HG02943 (cell line): ENCODE data around the gene RABGEF1.
"Not testable (repeated sequence)": the region's sequence is repeated elsewhere in the genome, so short reads cannot be mapped to it uniquely, and the experiment has no call there.

Experiments
- ATAC-seq: cut with Tn5 transposase; IDR thresholded peaks from one replicate; pipeline ENCODE4 v1.9.1; 2021; ENCODE audit warnings: mild to moderate bottlenecking, low read depth, moderate library complexity; ENCODE audit not compliant: unreplicated experiment

Gene RABGEF1

DNA sequence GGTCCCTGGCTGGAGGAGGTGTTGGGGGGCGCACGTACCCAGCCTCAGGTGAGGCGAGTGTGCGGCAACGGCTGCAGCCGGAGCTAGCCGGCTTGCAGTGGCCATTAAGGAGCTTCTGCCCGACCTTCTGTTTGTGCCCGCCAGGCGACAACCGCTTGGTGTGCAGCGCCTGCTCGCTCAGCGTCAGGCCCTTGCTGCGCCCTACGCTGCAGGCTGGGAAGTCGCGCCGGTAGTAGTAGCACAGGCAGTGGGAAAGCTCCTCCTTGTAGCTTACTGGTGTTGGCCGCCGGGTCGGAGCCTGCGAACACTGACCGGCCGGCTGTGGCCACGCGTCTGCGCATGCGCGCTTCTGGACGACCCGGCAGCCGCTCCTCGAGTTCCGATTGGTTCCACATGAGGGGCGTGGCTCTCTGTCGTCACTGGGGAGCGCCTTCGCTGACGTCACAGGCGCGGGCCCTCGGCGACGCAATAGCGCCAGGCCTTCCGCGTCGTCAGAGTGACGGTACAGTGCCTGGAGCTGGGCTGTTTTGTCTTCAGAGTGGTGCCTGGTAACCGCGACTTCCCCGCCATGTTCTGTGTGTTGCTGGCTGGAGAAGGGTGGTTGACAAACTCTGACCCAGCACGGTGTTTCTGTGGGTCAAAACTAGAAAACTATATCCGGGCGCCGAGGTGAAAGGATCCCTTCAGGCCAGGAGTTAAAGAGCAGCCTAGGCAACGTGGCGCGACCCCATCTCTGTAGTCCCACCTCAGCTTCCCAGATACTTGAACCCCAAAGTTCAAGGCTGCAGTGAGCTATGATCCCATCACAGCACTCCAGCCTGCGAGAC, 104.2 kb downstream of the RABGEF1 start:
- ATAC-seq: peak; percentile 89

- ATAC-seq: no peak
Measured at GRCh38 chr7:66845379-66846095, 105.0 kb downstream of the RABGEF1 start.

DNA sequence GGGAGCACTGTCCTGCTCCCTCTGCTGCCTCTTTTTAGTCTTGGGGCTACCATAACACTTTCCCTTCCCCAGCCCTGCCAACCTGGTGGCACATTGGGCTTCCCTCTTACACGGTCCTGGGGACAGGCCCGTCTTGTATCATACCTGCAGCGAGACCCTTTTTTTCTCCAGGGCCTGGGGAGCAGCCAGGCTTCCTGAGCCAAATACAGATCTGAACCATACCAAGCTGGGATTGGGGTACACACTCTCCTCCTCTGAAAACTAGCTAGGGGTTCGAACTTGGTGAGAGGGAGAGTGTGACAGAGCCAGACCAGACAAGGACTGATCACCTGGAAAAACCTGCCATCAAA, 105.5 kb downstream of the RABGEF1 start:
- not testable (repeated sequence) for ATAC-seq

GRCh38 chr7:66847523-66847855, 107.0 kb downstream of the RABGEF1 start:
- not testable (repeated sequence) for ATAC-seq

DNA sequence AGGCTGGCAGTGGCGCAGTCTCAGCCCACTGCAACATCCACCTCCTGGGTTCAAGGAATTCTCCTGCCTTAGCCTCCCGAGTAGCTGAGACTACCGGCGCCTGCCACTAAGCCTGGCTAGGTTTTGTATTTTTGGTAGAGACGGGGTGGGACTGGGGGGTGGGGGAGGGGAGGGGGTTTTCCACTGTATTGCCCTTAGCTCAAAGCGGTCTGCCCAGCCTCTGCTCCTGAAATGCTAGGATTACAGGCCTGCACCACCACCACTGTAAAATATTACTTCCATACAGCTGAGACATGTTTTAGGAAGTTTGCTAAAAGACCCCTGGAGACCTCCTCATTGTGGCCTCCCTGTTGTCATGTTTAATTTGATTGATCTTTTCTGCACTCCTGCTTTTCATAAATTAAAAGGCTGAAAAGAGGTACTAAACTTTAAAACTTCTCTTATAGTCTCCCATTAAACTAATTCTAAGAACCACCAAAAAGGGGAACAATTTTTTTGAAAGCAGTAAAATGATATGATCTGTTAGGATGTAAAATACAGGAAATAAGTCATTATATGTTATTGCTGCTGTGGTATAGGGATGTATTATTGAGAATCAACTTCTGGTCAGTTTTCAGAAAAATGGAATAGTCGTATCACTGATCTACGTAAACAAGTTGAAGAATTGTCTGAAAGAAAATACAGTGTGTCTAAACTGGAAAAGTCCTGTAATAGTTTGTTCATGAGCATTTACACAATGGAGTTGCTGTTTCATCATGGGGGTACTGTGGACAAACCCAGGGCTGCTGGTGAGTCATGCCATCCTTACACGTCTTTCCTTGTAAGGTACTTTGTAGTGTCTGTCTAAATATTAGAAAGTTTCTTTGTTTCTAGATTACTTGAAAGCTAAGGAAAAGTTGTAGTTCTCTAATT, 107.6 kb downstream of the RABGEF1 start:
- no peak for ATAC-seq

- ATAC-seq: no peak
Measured at GRCh38 chr7:66859339-66859738, 118.8 kb downstream of the RABGEF1 start.

GRCh38 chr7:66859794-66860645, 119.5 kb downstream of the RABGEF1 start:
- ATAC-seq: no peak

DNA sequence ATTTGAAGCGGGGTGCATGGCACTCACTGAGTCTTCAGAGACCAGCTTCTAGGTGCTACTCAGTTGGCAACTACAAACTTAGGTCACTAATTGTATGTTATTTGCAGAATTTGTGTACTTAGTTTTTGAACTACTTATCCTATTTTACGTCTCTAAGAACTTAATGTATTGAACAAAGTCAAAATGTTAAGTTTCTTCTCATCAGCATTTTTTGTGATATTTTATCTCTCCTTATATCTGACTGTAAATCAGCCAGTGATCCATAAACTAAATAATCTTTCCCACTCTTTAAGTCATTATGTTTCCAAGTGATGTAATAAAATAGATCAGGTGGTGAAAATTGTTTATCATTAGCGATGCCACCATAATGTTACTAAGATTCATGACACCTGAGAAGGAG, 120.2 kb downstream of the RABGEF1 start:
- ATAC-seq: no peak
